HCT116 (cell line): ENCODE results near the gene SSR1. TPM values are rescaled to one million over a fixed set of nuclear protein-coding genes. Genes with fewer than 3 reads are reported as not detected.

ENCODE experiments used
- ATAC-seq: fragments of 200-7000 bp; cut with Tn5 transposase; 2 replicates; pipeline ENCODE4 v1.9.1; 2020; ENCODE audit warnings: mild to moderate bottlenecking, moderate library complexity
- BruUV-seq: library from RNA; stranded (reverse); fragments of 400-500 nt; replicated peaks from 2 replicates; lab custom pipeline; 2021; lab: Mats Ljungman, UMichigan
- CTCF ChIA-PET: fragments of 300-600 bp; sonication (Branson Sonifier 250); formaldehyde crosslinking; loops from one replicate; lab custom pipeline; 2021; ENCODE audit warnings: antibody characterized with exemption; lab: Charles Lee
- POLR2A ChIA-PET: fragments of 300-600, 350-600 bp; sonication (Branson Sonifier 250); formaldehyde crosslinking; loops from one replicate; lab custom pipeline; 2021; ENCODE audit warnings: antibody characterized with exemption; lab: Charles Lee
- RAD21 ChIA-PET, 2 experiments: fragments of 300-600 bp; sonication (Branson Sonifier 250); formaldehyde crosslinking; loops; one replicate each; lab custom pipeline; 2023; ENCODE audit warnings: low total read pairs in 2 of 2; ENCODE audit not compliant: uncharacterized antibody in 2 of 2, unreplicated experiment in 2 of 2, low non-redundant PET in 1 of 2; lab: Charles Lee
- DNase-seq: peaks from one replicate; pipeline ENCODE4 v3.0.0-alpha.2; 2010; ENCODE audit warnings: low read depth, low spot score
- H2AFZ ChIP-seq: fragments of 200-600 bp; shearing (Covaris generic), sonication (generic); 2 replicates; pipeline ENCODE4 v1.6.1; 2017; ENCODE audit warnings: low read depth, mixed run types, mixed read lengths, antibody characterized with exemption, low read length; ENCODE audit not compliant: poor library complexity, severe bottlenecking
- H3K27ac ChIP-seq: 2 replicates; pipeline ENCODE4 v1.5.1; 2012; ENCODE audit warnings: low read depth, low read length
- H3K27me3 ChIP-seq: fragments of 200-600 bp; sonication (generic); 2 replicates; pipeline ENCODE4 v1.6.1; 2016; ENCODE audit warnings: mixed run types, low read length, mixed read lengths; ENCODE audit not compliant: insufficient read depth
- H3K36me3 ChIP-seq, 2 experiments: fragments of 200-500 bp in 1 of 2; fragments of 200-600 bp in 1 of 2; sonication (Bioruptor generic) in 1 of 2; sonication (generic) in 1 of 2; 2 replicates each; pipeline versions ENCODE4 v1.5.1 to v1.6.1; 2014 to 2016; ENCODE audit warnings: low read length in 2 of 2, inconsistent platforms in 1 of 2, mixed read lengths in 1 of 2, mixed run types in 1 of 2; ENCODE audit not compliant: insufficient read depth in 2 of 2, control insufficient read depth in 1 of 2
- H3K4me1 ChIP-seq, 2 experiments: fragments of 200-600 bp in 1 of 2; sonication (generic) in 1 of 2; 2 replicates each; pipeline versions ENCODE4 v1.5.1 to v1.6.1; 2012 to 2017; ENCODE audit warnings: low read length in 2 of 2, inconsistent platforms in 1 of 2, mild to moderate bottlenecking in 1 of 2, mixed read lengths in 1 of 2, mixed run types in 1 of 2, moderate library complexity in 1 of 2; ENCODE audit not compliant: insufficient read depth in 2 of 2, control insufficient read depth in 1 of 2
- H3K4me2 ChIP-seq: fragments of 200-600 bp; sonication (generic); 2 replicates; pipeline ENCODE4 v1.6.1; 2017; ENCODE audit warnings: mixed run types, low read length, mixed read lengths
- H3K4me3 ChIP-seq, 2 experiments: fragments of 200-600 bp in 1 of 2; sonication (generic) in 1 of 2; replicated peaks in 1 of 2; 2 replicates each; pipeline ENCODE4 v1.5.1; 2011 to 2016; ENCODE audit warnings: low read length in 2 of 2, control low read depth in 1 of 2, low read depth in 1 of 2, mild to moderate bottlenecking in 1 of 2, mixed read lengths in 1 of 2, mixed run types in 1 of 2
- H3K79me2 ChIP-seq: fragments of 200-600 bp; sonication (generic); 2 replicates; pipeline ENCODE4 v1.6.1; 2017; ENCODE audit warnings: mild to moderate bottlenecking, mixed run types, low read length, moderate library complexity, mixed read lengths; ENCODE audit not compliant: insufficient read depth
- H3K9ac ChIP-seq: fragments of 200-600 bp; sonication (generic); 2 replicates; pipeline ENCODE4 v1.6.1; 2016; ENCODE audit warnings: low read length, mixed read lengths
- H3K9me2 ChIP-seq: fragments of 200-600 bp; sonication (generic), shearing (Covaris generic); 2 replicates; pipeline ENCODE4 v1.6.1; 2017; ENCODE audit warnings: mixed run types, mild to moderate bottlenecking, moderate library complexity; ENCODE audit not compliant: insufficient read depth
- H3K9me3 ChIP-seq, 2 experiments: fragments of 200-500 bp in 1 of 2; fragments of 200-600 bp in 1 of 2; sonication (Bioruptor generic) in 1 of 2; sonication (generic) in 1 of 2; 2 replicates each; pipeline ENCODE4 v1.6.1; 2014 to 2017; ENCODE audit warnings: low read length in 2 of 2, mixed read lengths in 2 of 2, inconsistent platforms in 1 of 2, low read depth in 1 of 2, mild to moderate bottlenecking in 1 of 2, mixed run types in 1 of 2, moderate library complexity in 1 of 2; ENCODE audit not compliant: control insufficient read depth in 1 of 2, insufficient read depth in 1 of 2
- H4K20me1 ChIP-seq: fragments of 200-600 bp; sonication (generic), shearing (Covaris generic); 2 replicates; pipeline ENCODE4 v1.6.1; 2017; ENCODE audit warnings: mixed run types, mild to moderate bottlenecking, moderate library complexity; ENCODE audit not compliant: insufficient read depth
- CEBPB ChIP-seq: IDR thresholded peaks from 2 replicates; pipeline ENCODE4 v1.6.1; 2012; ENCODE audit warnings: low read depth
- FOSL1 ChIP-seq: IDR thresholded peaks from 2 replicates; pipeline ENCODE4 v1.6.1; 2012; ENCODE audit warnings: low read depth
- JUND ChIP-seq: IDR thresholded peaks from 2 replicates; pipeline ENCODE4 v1.6.1; 2012
- SIN3A ChIP-seq: IDR thresholded peaks from 2 replicates; pipeline ENCODE4 v1.6.1; 2012; ENCODE audit warnings: low read depth
- intact Hi-C: fragments of 100-400 bp; cut with micrococcal nuclease; formaldehyde crosslinking; loops from 2 replicates; pipeline ENCODE4 v1.10.0; 2022
- total RNA-seq: library from RNA; stranded (reverse); gene quantifications from one replicate; pipeline ENCODE4 v1.2.1, GENCODE V29; 2021; ENCODE audit not compliant: unreplicated experiment

SSR1 gene
- total RNA-seq, 1 experiment from 2014 or later, result 127 TPM

DNA sequence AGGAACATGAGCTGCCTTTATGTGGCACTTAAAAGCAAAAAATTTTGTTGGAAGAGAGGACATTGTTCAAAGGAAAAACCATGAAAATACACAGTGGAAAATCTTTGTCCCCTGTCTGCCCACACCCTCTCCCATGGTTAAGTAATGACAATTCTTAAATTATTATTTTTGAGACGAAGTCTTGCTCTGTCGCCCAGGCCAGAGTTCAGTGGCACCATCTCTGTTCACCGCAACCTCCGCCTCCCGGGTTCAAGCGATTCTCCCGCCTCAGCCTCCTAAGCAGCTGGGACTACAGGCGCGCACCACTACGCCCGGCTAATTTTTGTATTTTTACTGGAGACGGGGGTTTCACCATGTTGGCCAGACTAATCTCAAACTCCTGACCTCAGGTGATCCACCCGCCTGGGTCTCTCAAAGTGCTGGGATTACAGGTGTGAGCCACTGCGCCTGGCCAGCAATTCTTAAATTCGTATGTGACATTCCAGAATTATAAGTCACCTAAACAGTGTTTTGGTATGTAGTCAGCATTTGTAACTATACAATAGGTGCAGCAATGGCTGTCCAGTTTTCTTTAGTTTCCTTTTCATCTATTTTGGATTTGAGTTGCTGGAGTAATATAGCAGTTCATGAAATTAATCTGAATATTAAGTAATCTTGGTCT, 636 bp upstream of the SSR1 start:
- Histone ChIP-seq H4K20me1 (peaks cover 5% of the 10 kb centered on the region; the same call in 1 of the 2 replicates), H3K9ac (peak overlapping the region; percentile 94), H3K27ac (peak overlapping the region; percentile 89), H3K4me3 (peak overlapping the region; percentile 82 to 98), H3K4me2 (peak overlapping the region; percentile 81), H3K9me3 (no peaks in the 10 kb centered on the region), H3K79me2 (peaks cover 44% of the 10 kb centered on the region), H2AFZ (no peak overlapping the region), H3K36me3 (peaks cover 6 to 20% of the 10 kb centered on the region in 2 experiments; a peak in 3 of 4 replicates), H3K4me1 (peaks cover 18 to 31% of the 10 kb centered on the region in 2 experiments), H3K9me2 (no peaks in the 10 kb centered on the region), H3K27me3 (no peaks in the 10 kb centered on the region)
- POLR2A ChIA-PET, result no interaction called here
- TSS peak; percentile 97 for BruUV-seq
- RAD21 ChIA-PET, result no interaction called here
- ATAC-seq (peak; percentile 1; the same call in 1 of the 2 replicates), DNase-seq (no peak)
- TF ChIP-seq CEBPB (no peak), FOSL1 (peak; percentile 7; the same call in 1 of the 2 replicates)
- intact Hi-C loops, result no loop called here
- CTCF ChIA-PET, result no interaction called here

DNA sequence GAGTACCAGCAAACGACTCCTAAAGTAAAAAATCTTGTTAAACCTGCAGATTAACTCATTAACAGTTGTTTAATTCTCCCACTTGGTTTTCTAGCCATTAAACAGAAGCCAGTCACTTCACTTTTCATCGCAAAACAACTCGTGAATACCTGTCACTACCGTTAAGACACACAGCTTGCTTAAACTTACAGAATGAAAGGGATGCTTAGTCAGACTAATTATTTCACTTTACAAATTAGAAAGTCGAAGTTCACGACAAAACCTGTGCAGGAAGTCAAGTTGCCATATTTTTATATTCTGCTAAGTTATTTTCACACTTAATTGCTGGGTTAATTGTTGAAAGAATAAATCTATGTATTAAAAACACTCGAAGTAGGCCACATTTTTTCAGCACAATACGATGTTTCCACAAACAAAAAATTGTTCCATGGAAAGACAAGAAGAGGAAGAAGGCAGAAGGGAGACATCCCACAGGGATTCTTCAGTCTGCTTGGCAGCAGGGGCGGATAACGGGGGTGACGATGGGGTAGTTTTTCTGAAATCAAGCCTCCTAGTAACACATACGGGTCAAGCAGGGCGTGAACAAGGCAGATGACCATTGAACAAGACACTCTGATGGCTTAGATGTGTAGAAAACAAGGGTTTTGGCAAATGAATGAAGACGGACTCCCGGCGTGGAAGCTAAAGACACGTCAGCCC, 933 bp downstream of the SSR1 start:
- H3K79me2 ChIP-seq, result peaks cover 59% of the 10 kb centered on the region
- CTCF ChIA-PET, result no interaction called here
- intact Hi-C loops, result loop anchor here (1.0 kb wide), 1 partner anchor 77 kb away; the partner anchor contains the start of genes CAGE1 and RIOK1

More for the DNA sequence above, 933 bp downstream of the SSR1 start:
- RAD21 ChIA-PET, result no interaction called here
- peak overlapping the region; percentile 81 for H3K4me2 ChIP-seq
- H3K9ac ChIP-seq, result peak overlapping the region; percentile 94
- no peaks in the 10 kb centered on the region for H3K9me2 ChIP-seq
- H3K27ac ChIP-seq, result peak overlapping the region; percentile 89
- H3K36me3 ChIP-seq, result peaks cover 18 to 30% of the 10 kb centered on the region in 2 experiments
- no peaks in the 10 kb centered on the region for H3K9me3 ChIP-seq
- ATAC-seq (peak; percentile 3; the same call in 1 of the 2 replicates), DNase-seq (no peak)
- H3K4me1 ChIP-seq, result peaks cover 18 to 31% of the 10 kb centered on the region in 2 experiments
- no peaks in the 10 kb centered on the region for H3K27me3 ChIP-seq
- peaks cover 5% of the 10 kb centered on the region; the same call in 1 of the 2 replicates for H4K20me1 ChIP-seq
- TSS peak; percentile 46 for BruUV-seq
- H3K4me3 ChIP-seq, result peak overlapping the region; percentile 82 to 98
- TF ChIP-seq SIN3A, result peak; percentile 43; the same call in 1 of the 2 replicates
- TF ChIP-seq JUND, result no peak
- POLR2A ChIA-PET, result no interaction called here
- no peak overlapping the region for H2AFZ ChIP-seq
